ENCODE measurements around the gene MUC5B.

GRCh38 chr11:1299621-1300020 lies 76.8 kb downstream of the MUC5B start:
- no peak for TF ChIP-seq CTCF (conservative IDR thresholded peaks at IDR 0.05)
- no peak for TF ChIP-seq EZH2 (IDR thresholded peaks at IDR 0.05; ENCODE audit: low read depth)

All from PC-9 (cell line).